NB4 (cell line): Measurements from ENCODE around the gene LTF.
"Not testable (repeated sequence)": the region's sequence is repeated elsewhere in the genome, so short reads cannot be mapped to it uniquely, and the experiment has no call there.

Experiments
- DNase-seq: peaks from one replicate; pipeline ENCODE4 v3.0.0; 2010; ENCODE audit warnings: low read depth
- H3K4me3 ChIP-seq: one replicate; pipeline ENCODE4 v1.5.1; 2011; ENCODE audit warnings: mild to moderate bottlenecking, low read depth, low read length, moderate library complexity
- CTCF ChIP-seq: IDR thresholded peaks from one replicate; pipeline ENCODE4 v1.5.1; 2012; ENCODE audit warnings: low read depth, low read length
- MYC ChIP-seq: IDR thresholded peaks from 2 replicates; pipeline ENCODE4 v1.6.1; 2011; ENCODE audit warnings: low read depth, low read length
- POLR2A ChIP-seq: IDR thresholded peaks from 2 replicates; pipeline ENCODE4 v1.6.1; 2011; ENCODE audit warnings: mild to moderate bottlenecking; ENCODE audit not compliant: insufficient read length; ENCODE audit errors: extremely low read depth
- TF ChIP-seq, protein P1 (sequence below): IDR thresholded peaks from 2 replicates; pipeline ENCODE4 v1.6.1; 2011; ENCODE audit warnings: low read depth, low read length

Gene LTF

DNA sequence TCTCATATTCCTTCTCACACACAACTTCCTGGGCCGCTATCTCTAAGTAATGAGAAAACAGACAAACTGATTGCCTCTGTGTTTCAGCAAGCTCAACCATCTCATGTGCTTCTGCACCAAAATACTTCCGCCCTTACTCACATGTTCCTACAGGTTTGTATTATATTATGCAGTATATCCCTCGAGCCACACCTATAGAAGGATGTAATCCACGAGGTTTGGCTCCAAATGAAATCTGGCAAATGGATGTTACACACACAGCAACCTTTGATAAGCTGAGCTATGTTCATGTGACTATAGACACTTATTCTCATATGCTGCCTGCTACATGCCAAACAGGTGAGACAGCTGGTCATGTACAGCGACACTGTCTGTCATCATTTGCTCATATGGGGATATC is 35.0 kb downstream of the LTF start:
- H3K4me3 ChIP-seq: no peak overlapping the region
- TF ChIP-seq MYC (no peak), CTCF (no peak), POLR2A (no peak)
- TF ChIP-seq, protein P1, sequence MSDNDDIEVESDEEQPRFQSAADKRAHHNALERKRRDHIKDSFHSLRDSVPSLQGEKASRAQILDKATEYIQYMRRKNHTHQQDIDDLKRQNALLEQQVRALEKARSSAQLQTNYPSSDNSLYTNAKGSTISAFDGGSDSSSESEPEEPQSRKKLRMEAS: no peak
- no peak for DNase-seq

GRCh38 chr3:46429250-46429649 is 35.5 kb downstream of the LTF start:
- no peak for DNase-seq
- no peak overlapping the region for H3K4me3 ChIP-seq
- TF ChIP-seq, protein P1: no peak
- TF ChIP-seq CTCF: no peak
- TF ChIP-seq POLR2A: no peak
- TF ChIP-seq MYC: no peak

GRCh38 chr3:46427916-46428833 is 36.5 kb downstream of the LTF start:
- TF ChIP-seq, protein P1: no peak
- TF ChIP-seq MYC: no peak
- peak; percentile 49 for DNase-seq
- no peak overlapping the region for H3K4me3 ChIP-seq

GRCh38 chr3:46427404-46427803 is 37.3 kb downstream of the LTF start:
- peak; percentile 31 for DNase-seq
- not testable (repeated sequence) for H3K4me3 ChIP-seq

- peak; percentile 35 for DNase-seq
- not testable (repeated sequence) for H3K4me3 ChIP-seq
These were observed 38.2 kb downstream of the LTF start for GRCh38 chr3:46426476-46426875.

DNA sequence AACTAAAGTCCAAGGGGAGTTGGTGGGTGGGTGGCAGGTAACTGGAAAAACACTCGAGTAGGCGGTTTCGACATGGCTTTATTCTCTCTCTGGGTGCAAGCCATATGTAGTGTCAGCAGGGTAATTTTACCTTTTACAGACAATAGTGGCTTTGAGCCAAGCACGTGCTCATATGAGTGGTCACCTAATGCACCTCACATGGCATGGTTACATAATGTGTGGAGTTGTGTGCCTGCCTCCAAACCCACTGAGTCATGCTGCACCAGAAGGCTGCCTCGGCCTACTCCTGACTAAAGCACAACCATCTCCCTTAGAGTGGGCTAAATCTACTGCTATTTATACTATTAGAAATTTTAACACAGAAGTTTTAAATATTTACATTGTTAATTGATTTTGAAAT is 41.1 kb downstream of the LTF start:
- TF ChIP-seq POLR2A (no peak), CTCF (no peak), MYC (0 out of 2 replicates have a peak, but pooled peaks have one; percentile 24)
- TF ChIP-seq, protein P1: peak; percentile 63; the same call in 1 of the 2 replicates
- DNase-seq: peak; percentile 45
- no peak overlapping the region for H3K4me3 ChIP-seq

DNA sequence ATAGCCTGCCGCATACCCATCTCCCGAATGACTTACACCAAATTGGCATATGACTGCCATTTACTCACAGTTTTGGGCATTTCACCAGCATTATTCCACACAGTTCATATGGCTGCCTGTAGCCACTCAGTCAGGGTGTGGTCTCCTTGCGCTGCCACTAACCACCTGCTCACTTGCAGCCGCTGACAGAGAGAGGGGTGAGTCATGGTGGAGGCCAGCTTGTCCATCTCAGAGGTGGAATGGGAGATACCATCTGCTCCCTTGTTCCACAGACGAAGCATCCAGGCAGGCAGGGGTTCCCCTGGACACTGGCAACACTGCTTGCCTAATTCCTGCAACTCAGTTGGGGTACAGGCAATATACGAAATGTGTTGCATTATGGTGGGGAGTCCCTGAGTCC is 42.1 kb downstream of the LTF start:
- H3K4me3 ChIP-seq: no peak overlapping the region
- TF ChIP-seq CTCF (no peak), MYC (no peak), POLR2A (no peak)
- TF ChIP-seq, protein P1: no peak
- peak; percentile 24 for DNase-seq
